Activated B cell treated with CpG ODN at 0.5 μM for 24 hours (primary cell): ENCODE measurements around the gene SLC46A2. TPM values are rescaled to one million over a fixed set of nuclear protein-coding genes. Genes with fewer than 3 reads are reported as not detected.

Experiments
- ATAC-seq: fragments of 200-7000 bp; cut with Tn5 transposase; one replicate; pipeline ENCODE4 v1.10.0; 2021; ENCODE audit warnings: low read depth, mild to moderate bottlenecking, moderate library complexity
- CTCF ChIA-PET: fragments of 350-600 bp; sonication (Branson Sonifier 250); formaldehyde crosslinking; loops from one replicate; lab custom pipeline; 2021; ENCODE audit warnings: antibody characterized with exemption; lab: Charles Lee
- POLR2A ChIA-PET: fragments of 350-600 bp; sonication (Branson Sonifier 250); formaldehyde crosslinking; loops from one replicate; lab custom pipeline; 2021; ENCODE audit warnings: antibody characterized with exemption; lab: Charles Lee
- DNase-seq: peaks from one replicate; pipeline ENCODE4 v3.0.0; 2022
- H3K27ac Mint-ChIP-seq: one replicate; pipeline ENCODE4 v1.8.0; 2020; ENCODE audit warnings: mixed read lengths
- H3K27me3 Mint-ChIP-seq: one replicate; pipeline ENCODE4 v1.8.0; 2021; ENCODE audit warnings: mixed read lengths
- H3K36me3 Mint-ChIP-seq: one replicate; pipeline ENCODE4 v1.8.0; 2021; ENCODE audit warnings: low read depth, mixed read lengths
- H3K4me1 Mint-ChIP-seq: one replicate; pipeline ENCODE4 v1.8.0; 2021; ENCODE audit warnings: mixed read lengths
- H3K4me3 Mint-ChIP-seq: one replicate; pipeline ENCODE4 v1.8.0; 2020; ENCODE audit warnings: mild to moderate bottlenecking, mixed read lengths
- H3K9me3 Mint-ChIP-seq: one replicate; pipeline ENCODE4 v1.8.0; 2020; ENCODE audit warnings: mixed read lengths
- intact Hi-C: fragments of 100-400 bp; cut with micrococcal nuclease; formaldehyde crosslinking; loops from one replicate; pipeline ENCODE4 v1.15.1; 2024
- total RNA-seq: library from RNA; stranded (reverse); gene quantifications from 2 replicates; pipeline ENCODE4 v1.2.3, GENCODE V29; 2022
- TF ChIP-seq, protein P1 (sequence below): fragments of 200-600 bp; IDR thresholded peaks from one replicate; pipeline ENCODE4 v1.8.0; 2022; ENCODE audit warnings: antibody characterized with exemption, mild to moderate bottlenecking

Gene SLC46A2
- total RNA-seq, 1 donor from 2014 or later: not detected

DNA sequence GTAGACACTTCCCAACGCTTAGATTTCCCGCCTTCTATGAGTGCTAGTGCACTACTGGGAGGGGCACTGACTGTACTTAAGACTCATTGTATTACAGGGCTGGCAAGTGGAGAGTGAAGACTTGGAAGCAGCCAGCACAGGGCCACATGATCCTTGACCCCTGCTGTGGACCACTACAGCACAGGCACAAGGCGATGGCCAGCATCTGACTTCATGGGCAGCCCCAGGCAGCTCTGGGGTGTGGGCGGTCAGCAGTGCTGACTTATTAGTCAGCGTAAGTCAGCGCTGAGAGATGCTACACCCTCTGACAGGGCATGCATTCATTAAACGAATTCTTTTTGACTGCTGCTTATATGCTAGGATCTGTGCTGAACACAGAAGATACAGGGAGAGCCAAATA lies 9.3 kb downstream of the SLC46A2 start:
- ATAC-seq: no peak
- H3K36me3 Mint-ChIP-seq: peaks cover 5% of the 10 kb centered on the region
- no peaks in the 10 kb centered on the region for H3K27me3 Mint-ChIP-seq
- TF ChIP-seq, protein P1, sequence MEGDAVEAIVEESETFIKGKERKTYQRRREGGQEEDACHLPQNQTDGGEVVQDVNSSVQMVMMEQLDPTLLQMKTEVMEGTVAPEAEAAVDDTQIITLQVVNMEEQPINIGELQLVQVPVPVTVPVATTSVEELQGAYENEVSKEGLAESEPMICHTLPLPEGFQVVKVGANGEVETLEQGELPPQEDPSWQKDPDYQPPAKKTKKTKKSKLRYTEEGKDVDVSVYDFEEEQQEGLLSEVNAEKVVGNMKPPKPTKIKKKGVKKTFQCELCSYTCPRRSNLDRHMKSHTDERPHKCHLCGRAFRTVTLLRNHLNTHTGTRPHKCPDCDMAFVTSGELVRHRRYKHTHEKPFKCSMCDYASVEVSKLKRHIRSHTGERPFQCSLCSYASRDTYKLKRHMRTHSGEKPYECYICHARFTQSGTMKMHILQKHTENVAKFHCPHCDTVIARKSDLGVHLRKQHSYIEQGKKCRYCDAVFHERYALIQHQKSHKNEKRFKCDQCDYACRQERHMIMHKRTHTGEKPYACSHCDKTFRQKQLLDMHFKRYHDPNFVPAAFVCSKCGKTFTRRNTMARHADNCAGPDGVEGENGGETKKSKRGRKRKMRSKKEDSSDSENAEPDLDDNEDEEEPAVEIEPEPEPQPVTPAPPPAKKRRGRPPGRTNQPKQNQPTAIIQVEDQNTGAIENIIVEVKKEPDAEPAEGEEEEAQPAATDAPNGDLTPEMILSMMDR: no peak
- no peaks in the 10 kb centered on the region for H3K9me3 Mint-ChIP-seq
- DNase-seq: no peak
- CTCF ChIA-PET: interaction anchor here (1.0 to 2.1 kb wide), 2 partner anchors 22 to 36 kb away, joined by 3 to 6 read pairs; no protein-coding TSS in a partner anchor
- intact Hi-C loops: no loop called here
- POLR2A ChIA-PET: no interaction called here
- no peak overlapping the region for H3K4me3 Mint-ChIP-seq
- H3K4me1 Mint-ChIP-seq: no peaks in the 10 kb centered on the region
- H3K27ac Mint-ChIP-seq: no peak overlapping the region

DNA sequence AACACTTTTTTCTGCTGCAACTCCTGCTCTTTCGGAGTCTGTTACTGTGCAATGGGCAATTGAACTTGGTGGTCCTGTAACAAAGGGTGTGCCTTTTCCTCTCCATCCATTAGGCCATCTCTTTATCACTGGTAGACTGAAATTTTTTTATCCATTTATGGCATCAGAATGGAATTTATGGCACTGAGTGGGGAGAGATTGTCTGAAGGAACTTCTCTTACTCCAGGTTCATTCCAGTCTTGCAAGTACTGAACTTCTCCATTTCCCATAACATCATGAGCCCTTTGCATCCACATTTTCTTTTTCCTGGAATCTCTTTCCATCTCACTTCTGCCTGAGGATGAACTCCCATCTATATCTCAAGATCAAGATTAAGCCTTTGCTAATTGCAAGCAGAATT lies 10.0 kb downstream of the SLC46A2 start:
- POLR2A ChIA-PET: no interaction called here
- CTCF ChIA-PET: interaction anchor here (1.0 kb wide), 1 partner anchor 35 kb away, joined by 3 read pairs; no protein-coding TSS in a partner anchor
- TF ChIP-seq, protein P1: no peak
- Mint-ChIP-seq H3K4me1 (no peaks in the 10 kb centered on the region), H3K27ac (no peak overlapping the region), H3K4me3 (no peak overlapping the region), H3K9me3 (no peaks in the 10 kb centered on the region), H3K36me3 (peaks cover 5% of the 10 kb centered on the region), H3K27me3 (no peaks in the 10 kb centered on the region)
- ATAC-seq (no peak), DNase-seq (no peak)
- intact Hi-C loops: no loop called here

DNA sequence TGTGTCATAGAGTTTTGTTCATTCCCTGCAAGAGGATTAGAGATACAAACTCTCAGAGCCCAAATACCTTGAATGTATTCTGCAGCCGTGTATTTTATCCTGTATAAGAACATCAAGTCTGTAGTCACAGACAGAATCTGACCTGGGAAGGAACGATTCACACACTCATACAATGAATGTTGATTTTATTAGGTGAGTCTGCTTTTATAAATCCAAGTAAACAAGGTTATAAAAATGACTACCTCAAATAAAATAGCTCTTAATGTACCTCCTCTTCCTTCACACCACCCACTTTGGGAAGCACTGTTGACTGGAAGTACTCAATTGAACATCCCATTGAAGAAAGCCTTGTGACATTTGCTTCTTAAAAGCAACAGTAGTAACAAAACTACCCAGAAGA lies 11.9 kb downstream of the SLC46A2 start:
- POLR2A ChIA-PET: no interaction called here
- H3K27me3 Mint-ChIP-seq: no peaks in the 10 kb centered on the region
- TF ChIP-seq, protein P1: no peak
- H3K27ac Mint-ChIP-seq: no peak overlapping the region
- H3K36me3 Mint-ChIP-seq: peaks cover 9% of the 10 kb centered on the region
- CTCF ChIA-PET: no interaction called here
- H3K9me3 Mint-ChIP-seq: no peaks in the 10 kb centered on the region
- no peak overlapping the region for H3K4me3 Mint-ChIP-seq
- DNase-seq: no peak
- ATAC-seq: no peak
- intact Hi-C loops: no loop called here
- H3K4me1 Mint-ChIP-seq: no peaks in the 10 kb centered on the region

DNA sequence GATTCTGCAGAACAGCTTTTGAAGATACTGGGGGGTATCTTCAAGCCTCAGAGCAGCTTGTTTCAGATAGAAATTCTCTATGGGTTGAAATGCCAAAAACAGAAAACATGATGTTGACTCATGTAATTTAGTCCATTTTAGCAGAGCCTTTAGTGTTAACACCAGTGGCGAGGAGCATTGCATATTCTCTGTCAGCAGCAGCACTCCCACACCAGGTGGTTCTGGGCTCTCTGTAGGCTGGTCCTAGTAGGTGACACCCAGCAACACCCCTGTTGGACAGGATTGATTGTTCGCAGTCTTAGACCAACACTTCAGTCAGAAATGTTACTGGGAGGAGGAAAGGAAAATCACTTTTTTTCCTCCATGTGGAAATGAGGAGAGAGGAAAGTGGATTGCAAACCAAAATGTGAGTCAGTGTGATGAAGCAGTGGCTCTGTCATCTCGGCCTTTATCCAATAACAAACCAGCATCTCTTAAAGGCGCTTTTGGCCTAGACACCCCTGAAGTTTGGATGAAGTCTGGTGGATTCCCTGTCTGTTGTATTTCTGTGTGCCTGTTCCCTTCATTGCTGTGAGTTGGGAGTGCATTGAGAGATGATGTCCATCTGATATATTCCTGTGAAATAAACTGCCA lies 16.8 kb downstream of the SLC46A2 start:
- TF ChIP-seq, protein P1: no peak
- Mint-ChIP-seq H3K4me3 (no peak overlapping the region), H3K4me1 (peaks cover 22% of the 10 kb centered on the region)

DNA sequence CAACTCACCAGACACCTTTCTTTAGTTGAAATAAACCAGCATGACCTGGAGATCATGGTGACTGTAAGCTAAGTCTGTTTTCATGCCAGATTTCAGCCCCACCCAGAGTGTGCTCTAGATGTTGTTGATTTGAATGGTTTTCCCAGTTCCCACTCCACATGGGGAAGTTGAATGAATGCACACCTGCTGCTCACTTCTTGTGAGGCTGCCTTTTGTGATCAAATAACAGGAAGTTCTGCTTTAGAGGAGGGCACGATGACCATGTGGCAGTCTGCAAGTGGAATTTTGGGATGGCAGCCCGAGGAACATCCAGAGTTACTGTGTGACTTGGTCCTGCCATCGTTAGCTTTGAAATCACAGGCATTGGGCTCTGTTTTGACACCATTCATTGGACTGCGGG lies 18.7 kb downstream of the SLC46A2 start:
- Mint-ChIP-seq H3K4me1 (peaks cover 27% of the 10 kb centered on the region), H3K4me3 (no peak overlapping the region), H3K27ac (peak overlapping the region; percentile 31), H3K27me3 (no peaks in the 10 kb centered on the region), H3K9me3 (no peaks in the 10 kb centered on the region), H3K36me3 (peaks cover 35% of the 10 kb centered on the region)
- CTCF ChIA-PET: no interaction called here
- no peak for ATAC-seq
- intact Hi-C loops: no loop called here
- DNase-seq: no peak
- POLR2A ChIA-PET: no interaction called here
- TF ChIP-seq, protein P1: no peak

More for the DNA sequence above, 16.8 kb downstream of the SLC46A2 start:
- ATAC-seq: no peak
- H3K27ac Mint-ChIP-seq: no peak overlapping the region
- intact Hi-C loops: no loop called here
- ChIA-PET CTCF (no interaction called here), POLR2A (interaction anchor here (0.7 kb wide), 1 partner anchor 160 kb away, joined by 5 read pairs; no protein-coding TSS in a partner anchor)
- no peaks in the 10 kb centered on the region for H3K27me3 Mint-ChIP-seq
- H3K9me3 Mint-ChIP-seq: no peaks in the 10 kb centered on the region
- peaks cover 20% of the 10 kb centered on the region for H3K36me3 Mint-ChIP-seq
- no peak for DNase-seq
